ENCODE measurements around the gene ZC3H18. TPM values are rescaled to one million over a fixed set of nuclear protein-coding genes. Genes with fewer than 3 reads are reported as not detected.
"Not testable (repeated sequence)": the region's sequence is repeated elsewhere in the genome, so short reads cannot be mapped to it uniquely, and the experiment has no call there.

Gene ZC3H18
- total RNA-seq, 1 experiment from 2014 or later = 40.5 TPM

- no peak for TF ChIP-seq CTCF (IDR thresholded peaks at IDR 0.05; ENCODE audit: unreplicated experiment)
- CTCF ChIA-PET = no interaction called here
- POLR2A ChIA-PET = no interaction called here
Observed at GRCh38 chr16:88605186-88606147, 35.3 kb downstream of the ZC3H18 start.

GRCh38 chr16:88606148-88606757 lies 36.0 kb downstream of the ZC3H18 start:
- Mint-ChIP-seq H3K9me3 (ENCODE audit: unreplicated experiment) (no peaks in the 10 kb centered on the region), H3K27ac (ENCODE audit: low read depth, unreplicated experiment) (no peak overlapping the region), H3K4me1 (ENCODE audit: insufficient read depth, unreplicated experiment) (no peaks in the 10 kb centered on the region), H3K27me3 (ENCODE audit: insufficient read depth, unreplicated experiment) (no peaks in the 10 kb centered on the region), H3K4me3 (ENCODE audit: unreplicated experiment) (no peak overlapping the region), H3K36me3 (ENCODE audit: insufficient read depth, unreplicated experiment) (peaks cover 87% of the 10 kb centered on the region)
- no peak for TF ChIP-seq CTCF (IDR thresholded peaks at IDR 0.05; ENCODE audit: unreplicated experiment)
- no TSS peak for BruUV-seq (replicated peaks)
- ChIA-PET POLR2A (no interaction called here), CTCF (no interaction called here)
- intact Hi-C loops (cut with micrococcal nuclease) = no loop called here
- no peak for DNase-seq (ENCODE audit: unreplicated experiment)

More at GRCh38 chr16:88605186-88606147, 35.3 kb downstream of the ZC3H18 start:
- H3K27ac Mint-ChIP-seq (ENCODE audit: low read depth, unreplicated experiment) = no peak overlapping the region
- H3K36me3 Mint-ChIP-seq (ENCODE audit: insufficient read depth, unreplicated experiment) = peaks cover 85% of the 10 kb centered on the region
- no peaks in the 10 kb centered on the region for H3K9me3 Mint-ChIP-seq (ENCODE audit: unreplicated experiment)
- no peak overlapping the region for H3K4me3 Mint-ChIP-seq (ENCODE audit: unreplicated experiment)
- no peaks in the 10 kb centered on the region for H3K27me3 Mint-ChIP-seq (ENCODE audit: insufficient read depth, unreplicated experiment)
- no peak for DNase-seq (ENCODE audit: unreplicated experiment)
- intact Hi-C loops (cut with micrococcal nuclease) = no loop called here
- no TSS peak for BruUV-seq (replicated peaks)
- no peaks in the 10 kb centered on the region for H3K4me1 Mint-ChIP-seq (ENCODE audit: insufficient read depth, unreplicated experiment)

GRCh38 chr16:88608076-88608475 lies 37.9 kb downstream of the ZC3H18 start:
- CTCF ChIA-PET = interaction anchor here (0.6 to 0.7 kb wide), 3 partner anchors 22 to 566 kb away, joined by 3 to 5 read pairs (median 3); no protein-coding TSS in a partner anchor

GRCh38 chr16:88609426-88609825 lies 39.2 kb downstream of the ZC3H18 start:
- H3K4me3 Mint-ChIP-seq (ENCODE audit: unreplicated experiment); H3K27me3 Mint-ChIP-seq (ENCODE audit: insufficient read depth, unreplicated experiment); intact Hi-C loops (cut with micrococcal nuclease); POLR2A ChIA-PET; H3K27ac Mint-ChIP-seq (ENCODE audit: low read depth, unreplicated experiment); BruUV-seq (replicated peaks); DNase-seq (ENCODE audit: unreplicated experiment); H3K9me3 Mint-ChIP-seq (ENCODE audit: unreplicated experiment); H3K4me1 Mint-ChIP-seq (ENCODE audit: insufficient read depth, unreplicated experiment): not testable (repeated sequence)
- peaks cover 60% of the 10 kb centered on the region for H3K36me3 Mint-ChIP-seq (ENCODE audit: insufficient read depth, unreplicated experiment)
- CTCF ChIA-PET = interaction anchor here (0.6 kb wide), 2 partner anchors 127 to 192 kb away, joined by 3 read pairs; no protein-coding TSS in a partner anchor

More at GRCh38 chr16:88608076-88608475, 37.9 kb downstream of the ZC3H18 start:
- peaks cover 70% of the 10 kb centered on the region for H3K36me3 Mint-ChIP-seq (ENCODE audit: insufficient read depth, unreplicated experiment)
- H3K27me3 Mint-ChIP-seq (ENCODE audit: insufficient read depth, unreplicated experiment) = no peaks in the 10 kb centered on the region
- DNase-seq (ENCODE audit: unreplicated experiment) = no peak
- TF ChIP-seq CTCF (IDR thresholded peaks at IDR 0.05; ENCODE audit: unreplicated experiment) = no peak
- no peaks in the 10 kb centered on the region for H3K4me1 Mint-ChIP-seq (ENCODE audit: insufficient read depth, unreplicated experiment)
- no peak overlapping the region for H3K4me3 Mint-ChIP-seq (ENCODE audit: unreplicated experiment)
- no peak overlapping the region for H3K27ac Mint-ChIP-seq (ENCODE audit: low read depth, unreplicated experiment)
- H3K9me3 Mint-ChIP-seq (ENCODE audit: unreplicated experiment) = no peaks in the 10 kb centered on the region
- no TSS peak for BruUV-seq (replicated peaks)
- POLR2A ChIA-PET = no interaction called here
- intact Hi-C loops (cut with micrococcal nuclease) = no loop called here

Data from MCF 10A (cell line).